ENCODE measurements around the gene AGBL2.
"Not testable (repeated sequence)": the region's sequence is repeated elsewhere in the genome, so short reads cannot be mapped to it uniquely, and the experiment has no call there.

The AGBL2 gene

GRCh38 chr11:47640506-47640905, 74.7 kb downstream of the AGBL2 start:
- Mint-ChIP-seq H3K4me3 (peak overlapping the region; percentile 90), H3K36me3 (ENCODE audit: low read depth) (peaks cover 26% of the 10 kb centered on the region), H3K4me1 (ENCODE audit: low read depth) (peaks cover 17% of the 10 kb centered on the region)
- not testable (repeated sequence) for H3K9me3 Mint-ChIP-seq; DNase-seq (ENCODE audit: low spot score); H3K27me3 Mint-ChIP-seq (ENCODE audit: low read depth); H3K27ac Mint-ChIP-seq

- H3K9me3 Mint-ChIP-seq; H3K27ac Mint-ChIP-seq; DNase-seq (ENCODE audit: low spot score); H3K27me3 Mint-ChIP-seq (ENCODE audit: low read depth); H3K4me3 Mint-ChIP-seq: not testable (repeated sequence)
- Mint-ChIP-seq H3K4me1 (ENCODE audit: low read depth) (peaks cover 10% of the 10 kb centered on the region), H3K36me3 (ENCODE audit: low read depth) (peaks cover 46% of the 10 kb centered on the region)
Measured at GRCh38 chr11:47636331-47636730, 78.8 kb downstream of the AGBL2 start.

DNA sequence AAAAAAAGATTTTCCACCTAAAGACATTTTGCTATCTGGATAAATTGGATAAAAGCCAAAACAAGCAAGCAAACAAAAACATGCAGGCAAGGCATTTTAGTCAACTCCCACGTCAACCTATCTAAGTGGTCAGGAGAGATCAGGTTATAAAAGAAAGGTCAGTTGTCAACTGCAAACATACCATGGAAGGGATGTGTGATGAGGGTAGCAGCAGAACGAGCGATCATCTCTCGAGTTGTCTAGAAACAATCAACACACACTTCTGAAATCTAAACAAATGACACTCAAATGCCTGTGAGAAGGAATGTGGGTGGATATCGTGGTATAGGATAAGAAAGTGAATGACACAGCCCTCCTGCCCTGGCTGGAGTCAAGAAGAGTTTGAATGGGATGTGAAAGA, 83.7 kb downstream of the AGBL2 start:
- no peaks in the 10 kb centered on the region for H3K9me3 Mint-ChIP-seq
- H3K36me3 Mint-ChIP-seq (ENCODE audit: low read depth), result peaks cover 65% of the 10 kb centered on the region
- H3K27me3 Mint-ChIP-seq (ENCODE audit: low read depth), result no peaks in the 10 kb centered on the region
- H3K4me3 Mint-ChIP-seq, result no peak overlapping the region
- DNase-seq (ENCODE audit: low spot score), result no peak
- H3K27ac Mint-ChIP-seq, result no peak overlapping the region
- H3K4me1 Mint-ChIP-seq (ENCODE audit: low read depth), result no peaks in the 10 kb centered on the region

GRCh38 chr11:47628026-47628425, 87.1 kb downstream of the AGBL2 start:
- Mint-ChIP-seq H3K36me3 (ENCODE audit: low read depth) (peaks cover 55% of the 10 kb centered on the region), H3K4me3 (no peak overlapping the region), H3K4me1 (ENCODE audit: low read depth) (no peaks in the 10 kb centered on the region), H3K9me3 (no peaks in the 10 kb centered on the region), H3K27ac (no peak overlapping the region), H3K27me3 (ENCODE audit: low read depth) (no peaks in the 10 kb centered on the region)
- DNase-seq (ENCODE audit: low spot score), result no peak

- no peak for DNase-seq (ENCODE audit: low spot score)
- H3K27ac Mint-ChIP-seq, result no peak overlapping the region
- H3K27me3 Mint-ChIP-seq (ENCODE audit: low read depth), result no peaks in the 10 kb centered on the region
- no peaks in the 10 kb centered on the region for H3K4me1 Mint-ChIP-seq (ENCODE audit: low read depth)
- no peaks in the 10 kb centered on the region for H3K9me3 Mint-ChIP-seq
- peaks cover 52% of the 10 kb centered on the region for H3K36me3 Mint-ChIP-seq (ENCODE audit: low read depth)
- H3K4me3 Mint-ChIP-seq, result no peak overlapping the region
Measured at GRCh38 chr11:47626234-47626633, 88.9 kb downstream of the AGBL2 start.

DNA sequence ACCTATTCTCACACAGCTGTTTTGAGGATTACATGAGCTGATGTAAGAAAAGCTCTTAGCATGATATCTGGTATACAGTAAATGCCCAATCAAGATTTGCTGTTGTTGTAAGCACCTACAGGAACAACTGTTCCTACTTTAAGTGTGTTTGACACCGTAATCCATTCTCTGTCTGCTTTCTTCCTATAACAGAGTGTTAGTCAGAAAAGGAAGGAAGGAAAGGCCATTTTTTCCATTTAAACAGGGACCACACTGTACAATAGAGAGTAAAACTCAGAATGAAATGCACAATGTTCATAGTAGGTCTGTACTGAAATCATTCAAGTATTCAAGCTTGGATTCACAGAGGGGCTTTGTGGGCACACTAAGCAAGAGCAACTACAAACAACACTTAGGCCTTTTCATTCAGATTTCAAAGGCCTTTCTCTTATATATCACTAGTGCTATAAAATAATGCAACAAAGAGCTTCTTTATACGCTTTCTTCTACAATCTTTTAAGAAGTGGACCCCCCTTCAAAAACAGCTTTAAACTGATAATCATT, 94.3 kb downstream of the AGBL2 start:
- no peaks in the 10 kb centered on the region for H3K27me3 Mint-ChIP-seq (ENCODE audit: low read depth)
- DNase-seq (ENCODE audit: low spot score), result no peak
- no peak overlapping the region for H3K4me3 Mint-ChIP-seq
- H3K4me1 Mint-ChIP-seq (ENCODE audit: low read depth), result peaks cover 8% of the 10 kb centered on the region
- H3K9me3 Mint-ChIP-seq, result no peaks in the 10 kb centered on the region
- no peak overlapping the region for H3K27ac Mint-ChIP-seq
- peaks cover 35% of the 10 kb centered on the region for H3K36me3 Mint-ChIP-seq (ENCODE audit: low read depth)

DNA sequence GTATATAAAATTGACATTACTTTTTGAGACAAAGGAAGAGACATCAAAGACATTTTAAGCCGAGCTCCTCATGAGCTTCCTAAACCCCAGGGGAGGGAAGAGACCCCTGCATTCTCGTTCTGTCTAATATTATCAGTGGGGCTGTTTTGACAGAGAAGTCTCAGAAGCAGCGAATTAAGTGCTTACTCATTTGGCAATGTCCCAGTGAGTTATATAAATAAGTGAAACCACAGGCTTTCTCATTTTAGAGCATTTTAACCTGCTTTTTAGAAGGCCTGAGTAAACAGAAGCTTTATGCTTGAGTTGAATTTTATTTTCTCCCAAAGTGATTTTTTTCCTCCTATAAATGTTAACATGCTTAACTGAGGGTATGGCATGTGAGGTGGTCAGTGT, 97.8 kb downstream of the AGBL2 start:
- H3K27me3 Mint-ChIP-seq (ENCODE audit: low read depth), result no peaks in the 10 kb centered on the region
- H3K4me1 Mint-ChIP-seq (ENCODE audit: low read depth), result peaks cover 8% of the 10 kb centered on the region
- H3K9me3 Mint-ChIP-seq, result no peaks in the 10 kb centered on the region
- peaks cover 20% of the 10 kb centered on the region for H3K36me3 Mint-ChIP-seq (ENCODE audit: low read depth)
- no peak for DNase-seq (ENCODE audit: low spot score)
- no peak overlapping the region for H3K4me3 Mint-ChIP-seq
- no peak overlapping the region for H3K27ac Mint-ChIP-seq

- no peaks in the 10 kb centered on the region for H3K9me3 Mint-ChIP-seq
- H3K27me3 Mint-ChIP-seq (ENCODE audit: low read depth), result no peaks in the 10 kb centered on the region
- H3K36me3 Mint-ChIP-seq (ENCODE audit: low read depth), result peaks cover 20% of the 10 kb centered on the region
- no peak overlapping the region for H3K4me3 Mint-ChIP-seq
- no peak for DNase-seq (ENCODE audit: low spot score)
- H3K4me1 Mint-ChIP-seq (ENCODE audit: low read depth), result peaks cover 8% of the 10 kb centered on the region
- no peak overlapping the region for H3K27ac Mint-ChIP-seq
Measured at GRCh38 chr11:47616726-47617416, 98.3 kb downstream of the AGBL2 start.

DNA sequence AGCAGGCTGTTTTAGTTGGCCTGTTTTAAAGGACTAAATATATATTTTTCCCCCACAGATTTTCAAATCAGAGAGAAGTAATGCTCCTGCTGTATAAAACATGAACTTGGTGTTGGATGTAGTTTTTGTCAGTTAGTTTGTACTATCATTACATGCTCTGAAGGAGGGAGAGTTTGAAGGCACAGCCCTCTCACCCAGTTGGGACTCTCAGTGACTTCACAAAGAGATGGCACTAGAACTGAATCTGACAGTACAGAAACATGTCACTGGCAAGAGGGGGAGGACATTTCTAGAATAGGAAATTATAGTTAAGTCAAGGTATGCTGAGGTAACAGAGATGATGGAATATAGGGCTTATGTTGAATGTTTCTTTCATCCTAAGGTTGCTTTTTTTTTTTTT, 99.9 kb downstream of the AGBL2 start:
- Mint-ChIP-seq H3K9me3 (no peaks in the 10 kb centered on the region), H3K4me1 (ENCODE audit: low read depth) (peaks cover 13% of the 10 kb centered on the region), H3K27me3 (ENCODE audit: low read depth) (no peaks in the 10 kb centered on the region), H3K27ac (no peak overlapping the region), H3K36me3 (ENCODE audit: low read depth) (peaks cover 23% of the 10 kb centered on the region), H3K4me3 (no peak overlapping the region)
- DNase-seq (ENCODE audit: low spot score), result no peak

- no peaks in the 10 kb centered on the region for H3K27me3 Mint-ChIP-seq (ENCODE audit: low read depth)
- H3K27ac Mint-ChIP-seq, result no peak overlapping the region
- H3K9me3 Mint-ChIP-seq, result no peaks in the 10 kb centered on the region
- peaks cover 9% of the 10 kb centered on the region for H3K4me1 Mint-ChIP-seq (ENCODE audit: low read depth)
- no peak overlapping the region for H3K4me3 Mint-ChIP-seq
- peaks cover 13% of the 10 kb centered on the region for H3K36me3 Mint-ChIP-seq (ENCODE audit: low read depth)
- DNase-seq (ENCODE audit: low spot score), result no peak
Measured at GRCh38 chr11:47611348-47611794, 103.8 kb downstream of the AGBL2 start.

DNA sequence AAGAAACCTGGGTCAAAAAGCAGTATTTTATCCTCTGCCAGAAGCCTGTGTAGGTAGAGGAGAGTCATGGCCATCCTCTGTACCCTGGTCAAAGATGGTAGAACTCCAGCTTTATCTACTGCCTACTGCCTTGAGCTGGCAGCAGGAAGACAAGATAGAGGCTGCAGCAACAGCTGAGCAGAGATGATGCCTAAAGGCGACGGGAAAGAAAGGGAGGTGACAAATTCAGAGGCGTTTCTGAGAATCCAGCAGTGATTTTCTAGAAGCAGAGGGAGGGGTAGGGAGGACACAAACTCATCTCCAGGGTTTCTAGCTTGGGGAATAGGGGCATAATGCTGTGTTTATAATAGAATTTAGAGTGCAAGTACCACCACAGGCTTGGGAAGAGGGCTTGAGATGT, 105.5 kb downstream of the AGBL2 start:
- Mint-ChIP-seq H3K27ac (peak overlapping the region; percentile 62), H3K4me3 (no peak overlapping the region), H3K9me3 (no peaks in the 10 kb centered on the region), H3K4me1 (ENCODE audit: low read depth) (peaks cover 9% of the 10 kb centered on the region), H3K36me3 (ENCODE audit: low read depth) (peaks cover 11% of the 10 kb centered on the region), H3K27me3 (ENCODE audit: low read depth) (no peaks in the 10 kb centered on the region)
- DNase-seq (ENCODE audit: low spot score), result no peak

All from T-helper 2 cell treated with Interferon-gamma antibody and Interleukin-4, amounts not matched to agents 5 μg/mL and 100 μg/mL, for 36 hours (primary cell).